HG02970 (cell line): ENCODE data around the gene FOXO1.
"Not testable (repeated sequence)": the region's sequence is repeated elsewhere in the genome, so short reads cannot be mapped to it uniquely, and the experiment has no call there.

Experiments used
- ATAC-seq: cut with Tn5 transposase; IDR thresholded peaks from one replicate; pipeline ENCODE4 v1.9.1; 2021; ENCODE audit warnings: mild to moderate bottlenecking, moderate library complexity, moderate number of reproducible peaks; ENCODE audit not compliant: unreplicated experiment, low FRiP score

Gene FOXO1

GRCh38 chr13:40666045-40666932 is at the start of gene FOXO1:
TSS of gene FOXO1 (minus strand) at chr13:40666641. CDS start at chr13:40666212, 429 bp downstream.
- peak; percentile 51 for ATAC-seq

DNA sequence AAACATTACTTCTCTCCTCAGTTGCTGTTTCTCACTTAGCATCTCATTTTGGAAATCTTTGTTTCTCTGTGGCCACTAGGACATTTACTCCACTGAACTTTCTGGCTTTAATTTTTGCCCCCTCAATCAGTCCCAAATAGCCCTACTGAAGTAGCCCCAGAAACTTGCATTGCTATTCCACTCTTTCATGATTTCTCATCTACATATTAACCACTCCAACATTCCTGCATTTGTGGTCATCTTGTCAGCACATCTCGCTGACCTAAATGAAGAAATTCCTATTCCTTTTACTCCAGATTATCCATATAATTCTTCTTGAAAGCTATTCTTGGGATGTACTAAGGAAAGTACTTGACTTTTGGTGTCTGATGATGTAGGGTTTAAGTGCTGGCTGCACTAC is 48.0 kb upstream of the FOXO1 start:
- ATAC-seq: not testable (repeated sequence)

GRCh38 chr13:40706439-40706838 is 40.0 kb upstream of the FOXO1 start:
- ATAC-seq: no peak

- no peak for ATAC-seq
Observed at GRCh38 chr13:40697711-40698110, 31.3 kb upstream of the FOXO1 start.

DNA sequence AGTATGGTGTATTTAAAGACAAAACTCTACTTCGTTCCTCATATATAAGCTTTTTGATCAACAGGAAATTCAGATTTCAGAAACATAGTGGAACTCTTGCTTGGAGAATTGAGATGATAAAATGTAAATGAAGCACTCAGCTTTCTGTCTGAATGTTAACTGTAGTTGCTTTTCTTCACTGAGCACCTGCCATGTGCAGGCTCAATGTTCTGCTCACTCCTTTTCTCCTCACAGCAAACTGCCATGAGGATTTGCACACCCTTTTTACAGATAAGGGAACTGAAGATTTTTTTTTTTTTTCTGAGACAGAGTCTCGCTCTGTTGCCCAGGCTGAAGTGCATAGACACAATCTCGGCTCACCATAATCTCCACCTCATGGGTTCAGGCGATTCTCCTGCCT is 28.0 kb upstream of the FOXO1 start:
- no peak for ATAC-seq

- no peak for ATAC-seq
Observed at GRCh38 chr13:40692946-40693345, 26.5 kb upstream of the FOXO1 start.

DNA sequence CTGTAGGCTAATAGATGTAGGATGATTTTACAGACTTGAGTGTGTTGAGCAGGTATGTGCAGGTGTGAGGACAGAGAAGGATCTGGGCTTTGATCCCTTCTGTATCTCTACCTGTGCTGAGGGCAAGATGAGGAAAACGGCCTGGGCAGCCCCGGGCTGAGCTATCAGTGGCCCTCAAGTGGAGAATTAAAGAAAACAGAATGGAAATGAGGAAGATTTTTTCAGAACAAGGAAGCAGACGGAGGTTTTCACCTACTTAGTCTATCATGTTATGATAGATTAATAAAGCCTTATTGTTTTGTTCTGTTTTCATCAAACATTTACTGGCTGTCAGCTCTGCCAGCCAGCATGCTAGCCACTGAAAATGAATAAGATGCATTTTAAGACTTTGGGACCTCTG is 22.3 kb upstream of the FOXO1 start:
- no peak for ATAC-seq

DNA sequence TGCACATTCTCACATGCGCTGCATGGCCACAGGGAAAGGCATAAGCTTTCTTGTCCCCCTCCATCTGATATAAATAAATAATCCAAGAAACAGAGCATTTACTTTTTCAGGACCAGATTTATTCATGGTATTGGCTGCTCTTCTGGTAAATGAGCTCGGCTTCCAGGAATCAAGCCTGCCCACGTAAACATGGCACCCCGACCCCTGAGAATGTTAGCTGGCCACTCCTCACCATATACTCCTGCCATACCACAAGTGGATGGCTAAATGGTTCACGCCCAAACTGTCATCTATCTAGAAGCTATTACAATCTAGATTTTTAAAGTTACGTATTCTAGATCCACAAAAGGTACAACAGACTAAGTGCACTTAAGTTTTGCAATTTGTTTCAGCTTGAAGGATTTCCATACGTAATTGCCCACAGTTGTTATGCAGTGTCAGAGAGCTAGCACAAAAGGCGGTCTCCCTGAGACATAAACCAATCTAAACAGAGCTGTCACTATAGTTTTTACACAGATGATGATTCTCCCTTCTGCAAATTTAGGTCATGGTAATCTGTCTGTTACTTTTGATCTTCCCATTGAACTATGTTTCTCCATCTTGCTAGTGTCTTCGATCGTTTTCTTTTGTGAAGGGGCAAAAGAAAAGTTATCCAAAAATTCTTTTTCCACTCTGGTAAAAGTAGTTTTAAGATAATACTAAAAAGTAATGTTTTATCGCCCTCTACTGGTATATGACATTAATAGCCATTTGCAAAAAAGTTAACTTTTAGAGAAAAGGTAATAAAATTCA is 16.2 kb upstream of the FOXO1 start:
- no peak for ATAC-seq

DNA sequence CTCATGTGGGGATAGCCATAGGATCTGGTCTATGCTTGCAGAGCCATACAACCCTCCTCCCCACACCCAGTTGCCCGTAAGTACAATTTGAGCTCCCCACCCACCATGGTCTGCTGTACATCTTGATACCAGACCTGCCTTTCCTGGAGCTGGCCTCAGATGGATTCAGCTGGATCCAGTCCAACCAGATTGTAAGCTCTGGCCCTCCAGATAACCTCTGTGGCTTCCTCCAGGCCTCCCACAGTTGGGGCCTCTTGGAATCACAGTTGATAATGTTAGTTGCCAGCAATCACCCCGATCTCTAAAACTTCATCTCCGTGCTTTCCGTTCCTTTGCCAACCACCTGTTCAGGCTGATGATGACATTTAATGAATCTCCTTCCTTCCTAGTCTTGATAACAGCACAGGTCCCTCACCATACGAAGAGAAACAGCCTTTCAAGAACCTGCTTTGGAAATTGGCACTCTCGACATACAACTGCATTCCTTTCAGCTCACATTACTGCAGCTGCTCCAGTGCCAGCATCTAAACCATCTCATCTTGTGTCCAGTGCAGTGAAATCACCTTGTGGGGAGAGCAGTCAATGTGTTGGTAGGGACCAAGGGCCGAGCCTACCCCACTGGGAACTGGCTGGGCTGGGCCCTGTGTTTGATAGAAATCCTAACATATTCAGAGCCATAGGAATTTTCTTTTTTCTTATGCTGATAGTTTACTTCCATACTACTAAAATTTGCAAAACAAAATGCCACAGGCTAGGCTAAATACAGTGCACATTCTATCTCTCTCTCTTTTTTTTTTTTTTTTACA is 15.1 kb upstream of the FOXO1 start:
- no peak for ATAC-seq

DNA sequence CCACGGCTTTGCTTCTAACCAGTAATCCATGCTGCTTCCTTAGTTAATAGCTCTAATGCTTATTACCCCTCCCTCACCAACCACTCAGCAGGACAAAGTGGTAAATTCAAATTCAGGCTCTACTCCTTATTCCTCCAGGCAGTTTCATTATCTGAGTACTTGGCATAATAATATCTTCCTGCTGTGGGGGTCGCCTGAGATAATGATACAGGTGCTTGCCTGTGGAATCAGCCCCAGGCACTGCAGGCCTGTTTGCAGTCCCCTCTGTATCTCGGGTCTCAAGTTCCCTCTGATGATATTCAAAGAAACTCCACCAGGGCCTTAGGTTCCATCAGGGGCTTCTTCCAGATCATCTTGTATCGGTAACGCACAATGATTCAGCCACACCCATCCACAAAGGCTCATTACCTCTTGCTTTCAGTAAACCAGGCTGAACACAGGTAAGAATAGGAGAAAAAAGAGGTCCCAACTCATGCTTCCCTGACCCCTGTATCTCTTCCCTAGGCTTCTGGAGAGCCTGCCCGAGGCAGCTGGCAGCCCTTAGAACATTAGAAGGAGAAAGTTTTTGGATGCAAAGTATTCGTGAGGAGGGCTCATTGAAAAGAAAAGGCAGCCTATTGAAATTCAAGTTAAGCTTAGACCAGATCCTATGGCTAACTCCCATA is 14.3 kb upstream of the FOXO1 start:
- ATAC-seq: no peak

DNA sequence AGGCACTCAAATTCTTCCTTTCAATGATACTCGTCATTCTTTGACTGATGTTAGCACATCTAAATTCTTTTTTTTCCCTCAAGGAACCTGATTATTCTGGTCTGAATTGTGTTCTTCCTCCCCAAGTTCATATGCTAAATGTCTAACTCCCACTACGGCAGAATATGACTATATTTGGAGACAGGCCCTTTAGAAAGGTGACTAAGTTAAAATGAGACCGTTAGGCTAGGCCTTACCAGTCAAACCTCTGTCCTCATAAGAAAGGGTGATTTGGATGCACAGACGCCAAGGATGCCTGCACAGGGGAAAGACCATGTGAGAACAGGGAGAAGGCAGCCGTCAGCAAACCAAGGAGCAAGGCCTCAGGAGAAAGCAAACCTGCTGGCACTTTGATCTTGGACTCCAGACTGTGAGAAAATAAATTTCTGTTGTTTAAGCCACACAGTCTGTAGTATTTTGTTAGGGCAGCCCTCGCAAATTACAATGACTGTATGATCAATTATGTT is 13.1 kb upstream of the FOXO1 start:
- ATAC-seq: no peak

- no peak for ATAC-seq
Observed at GRCh38 chr13:40677064-40677463, 10.6 kb upstream of the FOXO1 start.

DNA sequence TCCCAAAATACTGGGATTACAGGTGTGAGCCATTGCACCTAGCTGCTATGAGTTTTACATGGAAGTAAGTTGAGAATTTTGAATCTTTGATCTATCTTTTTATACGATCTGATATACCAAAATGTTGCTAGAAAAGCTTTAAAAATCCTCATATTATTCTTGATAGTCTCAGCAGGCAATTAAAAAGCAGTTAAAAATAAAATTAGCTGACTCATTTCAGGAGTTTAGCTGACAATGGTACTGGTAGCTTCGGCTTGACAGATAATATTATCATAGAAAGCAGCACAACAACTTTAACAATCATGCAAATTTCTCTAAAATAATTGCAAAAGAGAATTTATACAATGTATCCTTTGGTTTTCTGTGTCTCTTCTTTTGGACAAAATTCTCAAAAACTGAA is 9.6 kb upstream of the FOXO1 start:
- ATAC-seq: no peak

DNA sequence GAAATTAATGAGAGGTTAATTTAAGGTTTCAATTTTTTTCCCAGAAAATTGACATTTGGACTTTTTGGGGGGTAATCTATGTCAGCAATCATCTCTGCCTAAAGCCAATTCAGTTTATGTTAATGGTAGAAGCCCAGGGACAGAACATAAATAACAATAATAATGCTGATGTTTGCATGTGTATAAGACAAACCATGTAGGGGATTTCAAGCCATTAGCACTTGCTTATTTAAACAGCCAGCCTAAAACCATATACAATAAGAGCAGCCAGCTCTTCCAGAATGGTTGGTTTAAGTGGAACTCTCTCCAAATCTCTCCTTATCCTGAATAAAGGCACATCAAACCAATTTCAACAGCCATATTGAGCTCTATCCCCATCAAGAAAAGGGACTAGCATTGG is 7.0 kb upstream of the FOXO1 start:
- no peak for ATAC-seq

DNA sequence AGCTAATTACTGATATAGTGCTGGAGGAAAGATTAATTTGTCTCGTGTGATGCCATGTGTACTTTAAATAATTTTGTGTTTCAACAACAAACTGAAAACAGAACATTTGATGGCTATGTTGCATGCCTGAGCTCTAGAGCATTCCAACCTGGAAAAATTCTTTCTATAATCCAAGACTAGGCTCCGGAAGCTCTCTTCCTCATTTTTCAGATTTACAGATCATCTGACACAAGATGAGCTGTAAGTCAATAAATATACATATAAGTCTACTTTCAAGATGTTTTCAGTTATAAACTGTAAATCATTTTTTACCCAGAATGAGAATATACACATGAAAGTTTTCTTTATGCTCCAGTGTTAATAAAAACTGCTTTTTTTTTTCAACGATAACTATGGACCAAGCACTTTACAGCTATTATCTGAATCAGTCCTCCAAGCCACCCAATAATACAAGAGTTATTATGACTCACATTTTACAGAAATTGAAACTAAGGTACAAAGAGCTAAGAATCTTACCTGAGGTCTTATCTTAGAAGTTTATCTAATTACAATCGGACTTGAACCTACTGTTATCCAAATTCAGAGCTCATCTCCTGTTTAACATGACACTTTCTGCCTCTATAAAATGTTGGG is 6.4 kb upstream of the FOXO1 start:
- no peak for ATAC-seq

- ATAC-seq: no peak
Observed at GRCh38 chr13:40671956-40672764, 5.7 kb upstream of the FOXO1 start.

- ATAC-seq: no peak
Observed at GRCh38 chr13:40670307-40670706, 3.9 kb upstream of the FOXO1 start.

GRCh38 chr13:40668335-40668734 is 1.9 kb upstream of the FOXO1 start:
- ATAC-seq: no peak

- ATAC-seq: no peak
Observed at GRCh38 chr13:40667622-40667978, 1.2 kb upstream of the FOXO1 start.
